Endodermal cell (in vitro differentiated cells): ENCODE measurements around the gene PTPN9. TPM values are rescaled to one million over a fixed set of nuclear protein-coding genes. Genes with fewer than 3 reads are reported as not detected.

ENCODE experiments used
- DNase-seq: peaks from one replicate; pipeline ENCODE4 v3.0.0-alpha.2; 2017
- H3K27ac ChIP-seq: 2 replicates; pipeline ENCODE4 v1.5.1; 2013; ENCODE audit warnings: mild to moderate bottlenecking, low read depth, low read length, moderate library complexity
- H3K27me3 ChIP-seq: 2 replicates; pipeline ENCODE4 v1.6.1; 2013; ENCODE audit warnings: mild to moderate bottlenecking, low read length, moderate library complexity; ENCODE audit not compliant: insufficient read depth, control insufficient read depth, poor library complexity, severe bottlenecking
- H3K36me3 ChIP-seq: 2 replicates; pipeline ENCODE4 v1.7.0; 2013; ENCODE audit warnings: mild to moderate bottlenecking, low read length, moderate library complexity; ENCODE audit not compliant: control insufficient read depth, insufficient read depth
- H3K4me1 ChIP-seq: one replicate; pipeline ENCODE4 v1.7.0; 2013; ENCODE audit warnings: low read length; ENCODE audit not compliant: control insufficient read depth, insufficient read depth
- H3K4me3 ChIP-seq: 2 replicates; pipeline ENCODE4 v1.5.1; 2013; ENCODE audit warnings: mild to moderate bottlenecking, low read length, moderate library complexity
- H3K9ac ChIP-seq: 2 replicates; pipeline ENCODE4 v1.6.1; 2013; ENCODE audit warnings: mild to moderate bottlenecking, low read length, moderate library complexity; ENCODE audit not compliant: poor library complexity, severe bottlenecking; ENCODE audit errors: extremely low read depth
- H3K9me3 ChIP-seq: 2 replicates; pipeline ENCODE4 v1.6.1; 2013; ENCODE audit warnings: mild to moderate bottlenecking, low read length, moderate library complexity; ENCODE audit not compliant: control insufficient read depth
- H3K27ac Mint-ChIP-seq: 2 replicates; pipeline ENCODE4 v1.8.0; 2020; ENCODE audit warnings: mixed read lengths
- H3K27me3 Mint-ChIP-seq: 2 replicates; pipeline ENCODE4 v1.8.0; 2021; ENCODE audit warnings: mild to moderate bottlenecking, mixed read lengths; ENCODE audit not compliant: insufficient read depth
- H3K36me3 Mint-ChIP-seq: 2 replicates; pipeline ENCODE4 v1.8.0; 2020; ENCODE audit warnings: low read depth, mixed read lengths
- H3K4me1 Mint-ChIP-seq: 2 replicates; pipeline ENCODE4 v1.8.0; 2020; ENCODE audit warnings: mixed read lengths
- H3K4me3 Mint-ChIP-seq: 2 replicates; pipeline ENCODE4 v1.8.0; 2020; ENCODE audit warnings: mild to moderate bottlenecking, moderate library complexity, mixed read lengths
- H3K9me3 Mint-ChIP-seq: 2 replicates; pipeline ENCODE4 v1.8.0; 2020; ENCODE audit warnings: mild to moderate bottlenecking, mixed read lengths
- CTCF ChIP-seq: fragments of 200-600 bp; sonication (generic); conservative IDR thresholded peaks from 2 replicates; pipeline ENCODE4 v1.5.0; 2021; ENCODE audit warnings: antibody characterized with exemption, mild to moderate bottlenecking
- WGBS, 2 experiments: methylation state at CpG; one replicate each; pipeline versions ENCODE4 v1.1.5 to v1.1.7; 2013; ENCODE audit warnings: missing lambda C conversion rate in 2 of 2, mixed read lengths in 1 of 2; ENCODE audit not compliant: insufficient coverage in 1 of 2, insufficient read length in 1 of 2; 5-methylcytosine and 5-hydroxymethylcytosine counted together
- total RNA-seq, 2 donors: library from RNA; stranded (reverse); fragmentation: NEBNext Ultra II Directional in 1 of 2; extraction: Animal tissue kit (Norgen Biotek cat#: 25700) in 1 of 2; gene quantifications; 2 replicates in 1 of 2; 3 replicates in 1 of 2; pipeline ENCODE4 v1.2.1, GENCODE V29; 2021

Gene PTPN9
- total RNA-seq, 2 donors from 2014 or later, result 49.1 to 53.5 TPM

- Histone ChIP-seq H3K4me1 (no peaks in the 10 kb centered on the region), H3K4me3 (no peak overlapping the region), H3K9ac (no peak overlapping the region), H3K9me3 (no peaks in the 10 kb centered on the region), H3K27me3 (no peaks in the 10 kb centered on the region), H3K27ac (no peak overlapping the region), H3K36me3 (peaks cover 64% of the 10 kb centered on the region)
- Mint-ChIP-seq H3K27ac (no peak overlapping the region), H3K36me3 (peaks cover 63% of the 10 kb centered on the region), H3K4me1 (no peaks in the 10 kb centered on the region), H3K9me3 (no peaks in the 10 kb centered on the region), H3K27me3 (no peaks in the 10 kb centered on the region), H3K4me3 (no peak overlapping the region)
- no peak for TF ChIP-seq CTCF
- DNase-seq, result no peak
Measured at GRCh38 chr15:75616766-75617165, 37.7 kb upstream of the PTPN9 start.

GRCh38 chr15:75606711-75607699 is 27.9 kb upstream of the PTPN9 start:
- Histone ChIP-seq H3K27me3 (no peaks in the 10 kb centered on the region), H3K9ac (no peak overlapping the region), H3K4me3 (no peak overlapping the region), H3K36me3 (peaks cover 57% of the 10 kb centered on the region), H3K27ac (no peak overlapping the region), H3K9me3 (no peaks in the 10 kb centered on the region), H3K4me1 (no peaks in the 10 kb centered on the region)
- Mint-ChIP-seq H3K4me3 (no peak overlapping the region), H3K27me3 (no peaks in the 10 kb centered on the region), H3K4me1 (no peaks in the 10 kb centered on the region), H3K27ac (no peak overlapping the region), H3K9me3 (no peaks in the 10 kb centered on the region), H3K36me3 (peaks cover 52% of the 10 kb centered on the region)
- no peak for TF ChIP-seq CTCF
- DNase-seq, result no peak
- WGBS, 2 experiments, result 90 to 95% methylated on average over 2 to 6 of the region's 6 CpGs

GRCh38 chr15:75606026-75606425 is 26.9 kb upstream of the PTPN9 start:
- Histone ChIP-seq H3K9ac (no peak overlapping the region), H3K36me3 (peaks cover 58% of the 10 kb centered on the region), H3K27ac (no peak overlapping the region), H3K4me1 (no peaks in the 10 kb centered on the region), H3K27me3 (no peaks in the 10 kb centered on the region), H3K9me3 (no peaks in the 10 kb centered on the region), H3K4me3 (no peak overlapping the region)
- peaks cover 57% of the 10 kb centered on the region for H3K36me3 Mint-ChIP-seq
- H3K4me3 Mint-ChIP-seq, result no peak overlapping the region
- H3K4me1 Mint-ChIP-seq, result no peaks in the 10 kb centered on the region
- no peak for DNase-seq
- H3K27me3 Mint-ChIP-seq, result no peaks in the 10 kb centered on the region
- H3K9me3 Mint-ChIP-seq, result no peaks in the 10 kb centered on the region
- H3K27ac Mint-ChIP-seq, result no peak overlapping the region
- WGBS, 2 experiments, result 91 to 95% methylated on average over 8 of the region's 8 CpGs
- TF ChIP-seq CTCF, result no peak
